NCI-H1417 (cell line): ENCODE measurements around the gene CDC6.

Experiments
- DNase-seq, 3 experiments: peaks; one replicate each; lab custom pipeline; 2025; lab: John Stamatoyannopoulos, UW

CDC6 gene

GRCh38 chr17:40340880-40341807, 53.5 kb downstream of the CDC6 start:
- peak; percentile 42 to 86 (median 84) for DNase-seq

- peak in 2 of 3 experiments; percentile 69 to 75 for DNase-seq
Observed at GRCh38 chr17:40341808-40342503, 54.3 kb downstream of the CDC6 start.

- no peak for DNase-seq
Observed at GRCh38 chr17:40342504-40343218, 55.0 kb downstream of the CDC6 start.

GRCh38 chr17:40343219-40344119, 55.8 kb downstream of the CDC6 start:
- DNase-seq: peak in 1 of 3 experiments; percentile 62

GRCh38 chr17:40344421-40345160, 56.9 kb downstream of the CDC6 start:
- no peak for DNase-seq

- DNase-seq: peak in 2 of 3 experiments; percentile 62 to 73
Observed at GRCh38 chr17:40345161-40345993, 57.7 kb downstream of the CDC6 start.

- DNase-seq: no peak
Observed at GRCh38 chr17:40345994-40346764, 58.5 kb downstream of the CDC6 start.

GRCh38 chr17:40346765-40347158, 59.1 kb downstream of the CDC6 start:
- no peak for DNase-seq

- no peak for DNase-seq
Observed at GRCh38 chr17:40347319-40348135, 59.8 kb downstream of the CDC6 start.

- peak in 1 of 3 experiments; percentile 54 for DNase-seq
Observed at GRCh38 chr17:40348136-40348504, 60.4 kb downstream of the CDC6 start.

- DNase-seq: peak in 2 of 3 experiments; percentile 72 to 82
Observed at GRCh38 chr17:40348562-40349476, 61.1 kb downstream of the CDC6 start.

GRCh38 chr17:40349477-40349894, 61.8 kb downstream of the CDC6 start:
- peak in 1 of 3 experiments; percentile 39 for DNase-seq

- peak in 2 of 3 experiments; percentile 80 to 94 for DNase-seq
Observed at GRCh38 chr17:40349895-40350688, 62.4 kb downstream of the CDC6 start.

- DNase-seq: peak in 2 of 3 experiments; percentile 90 to 95
Observed at GRCh38 chr17:40350689-40351358, 63.1 kb downstream of the CDC6 start.
